Endothelial cell of umbilical vein (primary cell): ENCODE results near the gene STAP1. TPM values are rescaled to one million over a fixed set of nuclear protein-coding genes. Genes with fewer than 3 reads are reported as not detected.
"Not testable (repeated sequence)": the region's sequence is repeated elsewhere in the genome, so short reads cannot be mapped to it uniquely, and the experiment has no call there.

ENCODE experiments used
- BruUV-seq: library from RNA; stranded (reverse); fragments of 400-500 nt; replicated peaks from 2 replicates; lab custom pipeline; 2021; lab: Mats Ljungman, UMichigan
- CTCF ChIA-PET: fragments of 300-600, 350-600 bp; sonication (Branson Sonifier 250); formaldehyde crosslinking; loops from one replicate; lab custom pipeline; 2021; ENCODE audit warnings: antibody characterized with exemption, inconsistent platforms; lab: Charles Lee
- POLR2A ChIA-PET: fragments of 300-600, 350-600 bp; sonication (Branson Sonifier 250); formaldehyde crosslinking; loops from one replicate; lab custom pipeline; 2021; ENCODE audit warnings: antibody characterized with exemption, inconsistent platforms; lab: Charles Lee
- DNase-seq: peaks from one replicate; pipeline ENCODE4 v3.0.0-alpha.2; 2011; ENCODE audit warnings: low read depth, low spot score
- FAIRE-seq: peaks from 2 replicates; lab custom pipeline; 2011; peaks lifted over from hg19 to GRCh38; lab: Jason Lieb, UNC
- H2AFZ ChIP-seq: 2 replicates; pipeline ENCODE4 v1.6.0; 2012; ENCODE audit warnings: low read depth, low read length, control low read depth, inconsistent platforms
- H3K27ac ChIP-seq: 2 replicates; pipeline ENCODE4 v1.5.1; 2011; ENCODE audit warnings: low read depth, mild to moderate bottlenecking, control low read depth, low read length, moderate library complexity; ENCODE audit not compliant: insufficient read depth
- H3K27me3 ChIP-seq, 2 experiments: 2 replicates each; pipeline versions ENCODE4 v1.6.0 to v1.6.1; 2011; ENCODE audit warnings: low read length in 2 of 2, mixed read lengths in 1 of 2; ENCODE audit not compliant: control insufficient read depth in 2 of 2, insufficient read depth in 2 of 2
- H3K36me3 ChIP-seq, 2 experiments: 2 replicates in 1 of 2; 3 replicates in 1 of 2; pipeline ENCODE4 v1.5.1; 2011; ENCODE audit warnings: low read length in 2 of 2, mild to moderate bottlenecking in 1 of 2, moderate library complexity in 1 of 2; ENCODE audit not compliant: control insufficient read depth in 2 of 2, insufficient read depth in 2 of 2; ENCODE audit errors: extremely low read depth in 1 of 2
- H3K4me1 ChIP-seq: 3 replicates; pipeline ENCODE4 v1.5.1; 2011; ENCODE audit warnings: mild to moderate bottlenecking, low read length; ENCODE audit not compliant: control insufficient read depth, insufficient read depth; ENCODE audit errors: extremely low read depth
- H3K4me2 ChIP-seq: 2 replicates; pipeline ENCODE4 v1.6.1; 2011; ENCODE audit warnings: low read length, control low read depth, mixed read lengths; ENCODE audit not compliant: insufficient read depth
- H3K4me3 ChIP-seq, 3 experiments: fragments of 200-600 bp in 1 of 3; sonication (generic), shearing (Covaris generic) in 1 of 3; replicated peaks in 1 of 3; 2 replicates each; pipeline ENCODE4 v1.5.1; 2011 to 2016; ENCODE audit warnings: control low read depth in 3 of 3, low read length in 3 of 3, mild to moderate bottlenecking in 2 of 3, inconsistent platforms in 1 of 3, low read depth in 1 of 3, moderate library complexity in 1 of 3; ENCODE audit not compliant: insufficient read depth in 1 of 3
- H3K79me2 ChIP-seq: 2 replicates; pipeline ENCODE4 v1.6.0; 2012; ENCODE audit warnings: low read length, inconsistent platforms; ENCODE audit not compliant: control insufficient read depth, insufficient read depth
- H3K9ac ChIP-seq: replicated peaks from 2 replicates; pipeline ENCODE3; 2011; ENCODE audit warnings: low read length, control low read depth; ENCODE audit not compliant: insufficient read depth; ENCODE audit errors: extremely low read depth
- H3K9me1 ChIP-seq: replicated peaks from 3 replicates; pipeline ENCODE4 v1.6.0; 2011; ENCODE audit warnings: mild to moderate bottlenecking, low read length; ENCODE audit not compliant: control insufficient read depth, insufficient read depth; ENCODE audit errors: extremely low read depth
- H3K9me3 ChIP-seq: replicated peaks from 2 replicates; pipeline ENCODE4 v1.5.1; 2012; ENCODE audit warnings: low read length, inconsistent platforms; ENCODE audit not compliant: control insufficient read depth, insufficient read depth
- H4K20me1 ChIP-seq: replicated peaks from 2 replicates; pipeline ENCODE3; 2011; ENCODE audit warnings: mild to moderate bottlenecking, low read length; ENCODE audit not compliant: control insufficient read depth, insufficient read depth; ENCODE audit errors: extremely low read depth
- EZH2 ChIP-seq: IDR thresholded peaks from 2 replicates; pipeline ENCODE4 v1.6.1; 2012; ENCODE audit warnings: borderline replicate concordance, low read depth, mild to moderate bottlenecking, moderate library complexity, low read length, inconsistent platforms; ENCODE audit not compliant: severe bottlenecking
- FOS ChIP-seq: IDR thresholded peaks from 2 replicates; pipeline ENCODE4 v1.6.1; 2011; ENCODE audit warnings: mild to moderate bottlenecking, low read length, moderate library complexity, borderline replicate concordance; ENCODE audit not compliant: insufficient read depth
- GATA2 ChIP-seq: IDR thresholded peaks from 2 replicates; pipeline ENCODE4 v1.7.0; 2011; ENCODE audit warnings: low read depth, mild to moderate bottlenecking, moderate library complexity, mixed read lengths, low read length; ENCODE audit not compliant: insufficient read length, insufficient read depth
- JUN ChIP-seq: IDR thresholded peaks from 2 replicates; pipeline ENCODE4 v1.6.1; 2011; ENCODE audit warnings: borderline replicate concordance, low read depth; ENCODE audit not compliant: insufficient read length, insufficient read depth
- MYC ChIP-seq: IDR thresholded peaks from one replicate; pipeline ENCODE4 v1.6.1; 2011; ENCODE audit warnings: mild to moderate bottlenecking, low read depth, low read length
- POLR2A ChIP-seq: IDR thresholded peaks from 2 replicates; pipeline ENCODE4 v1.6.1; 2012; ENCODE audit warnings: low read depth, mild to moderate bottlenecking, control low read depth, low read length
- POLR2AphosphoS5 ChIP-seq: IDR thresholded peaks from 2 replicates; pipeline ENCODE4 v1.6.1; 2012; ENCODE audit warnings: low read depth, mild to moderate bottlenecking, control low read depth, low read length, moderate library complexity; ENCODE audit not compliant: insufficient read depth
- dilution Hi-C: fragments of 300-500 bp; cut with MboI; formaldehyde crosslinking; loops from one replicate; pipeline ENCODE4 v1.15.0; 2019; ENCODE audit warnings: low sequenced_read_pairs; ENCODE audit not compliant: extremely low pct_ligation_motif_present
- intact Hi-C: fragments of 100-400 bp; cut with micrococcal nuclease; formaldehyde crosslinking; loops from one replicate; pipeline ENCODE4 v1.10.0; 2022
- polyA plus RNA-seq, 4 experiments: library from polyadenylated mRNA; depleted of rRNA in 3 of 4; stranded (reverse) in 3 of 4; unstranded in 1 of 4; fragments of >200 nt; gene quantifications; 2 replicates each; pipeline versions ENCODE4 v1.2.1 to v1.2.3, GENCODE V29; 2011 to 2012; ENCODE audit warnings: missing spikeins in 1 of 4
- total RNA-seq: library from RNA; stranded (reverse); gene quantifications from 2 replicates; pipeline ENCODE4 v1.2.3, GENCODE V29; 2021
- TF ChIP-seq, protein P1 (sequence below), 2 donors: IDR thresholded peaks; 1 replicate in 1 of 2; 2 replicates in 1 of 2; pipeline ENCODE4 v1.5.1; 2011; ENCODE audit warnings: low read length in 2 of 2, mild to moderate bottlenecking in 2 of 2, moderate library complexity in 2 of 2, control low read depth in 1 of 2, inconsistent platforms in 1 of 2, low read depth in 1 of 2; ENCODE audit not compliant: insufficient read depth in 1 of 2; ENCODE audit errors: extremely low read depth in 1 of 2
- TF ChIP-seq, protein P2 (sequence below): IDR thresholded peaks from 2 replicates; pipeline ENCODE4 v1.6.1; 2011; ENCODE audit not compliant: insufficient read depth, insufficient read length

The STAP1 gene
- total and polyA plus RNA-seq, 2 donors (not counting 3 experiments of a cell fraction or from before 2014, with no cell fraction given), result not detected

DNA sequence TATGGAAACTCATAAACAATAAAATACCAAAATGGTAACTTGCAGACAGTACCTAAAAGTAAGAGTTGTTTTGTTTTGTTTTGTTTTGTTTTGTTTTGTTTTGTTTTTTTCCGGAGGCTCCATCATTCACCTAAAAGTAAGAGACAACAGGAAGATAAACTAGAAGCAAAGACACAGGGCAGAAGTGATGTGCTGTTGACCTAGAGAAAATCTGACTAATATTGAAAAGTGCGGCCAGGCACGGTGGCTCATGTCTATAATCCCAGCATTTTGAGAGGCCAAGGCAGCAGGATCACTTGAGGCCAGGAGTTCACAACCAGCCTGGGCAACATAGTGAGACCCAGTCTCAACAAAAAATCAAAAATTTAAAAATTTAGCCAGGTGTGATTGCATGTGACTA is 7.7 kb upstream of the STAP1 start:
- dilution Hi-C loops, result no loop called here
- TF ChIP-seq JUN (no peak), GATA2 (no peak), MYC (no peak), POLR2AphosphoS5 (no peak), EZH2 (no peak), FOS (no peak), POLR2A (no peak)
- TF ChIP-seq, protein P1, sequence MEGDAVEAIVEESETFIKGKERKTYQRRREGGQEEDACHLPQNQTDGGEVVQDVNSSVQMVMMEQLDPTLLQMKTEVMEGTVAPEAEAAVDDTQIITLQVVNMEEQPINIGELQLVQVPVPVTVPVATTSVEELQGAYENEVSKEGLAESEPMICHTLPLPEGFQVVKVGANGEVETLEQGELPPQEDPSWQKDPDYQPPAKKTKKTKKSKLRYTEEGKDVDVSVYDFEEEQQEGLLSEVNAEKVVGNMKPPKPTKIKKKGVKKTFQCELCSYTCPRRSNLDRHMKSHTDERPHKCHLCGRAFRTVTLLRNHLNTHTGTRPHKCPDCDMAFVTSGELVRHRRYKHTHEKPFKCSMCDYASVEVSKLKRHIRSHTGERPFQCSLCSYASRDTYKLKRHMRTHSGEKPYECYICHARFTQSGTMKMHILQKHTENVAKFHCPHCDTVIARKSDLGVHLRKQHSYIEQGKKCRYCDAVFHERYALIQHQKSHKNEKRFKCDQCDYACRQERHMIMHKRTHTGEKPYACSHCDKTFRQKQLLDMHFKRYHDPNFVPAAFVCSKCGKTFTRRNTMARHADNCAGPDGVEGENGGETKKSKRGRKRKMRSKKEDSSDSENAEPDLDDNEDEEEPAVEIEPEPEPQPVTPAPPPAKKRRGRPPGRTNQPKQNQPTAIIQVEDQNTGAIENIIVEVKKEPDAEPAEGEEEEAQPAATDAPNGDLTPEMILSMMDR (IDR thresholded peaks at IDR 0.05; ENCODE audit: extremely low read depth in 1 of 2, insufficient read depth in 1 of 2, low read depth in 1 of 2, low read length in 2 of 2), result no peak
- TF ChIP-seq, protein P2, sequence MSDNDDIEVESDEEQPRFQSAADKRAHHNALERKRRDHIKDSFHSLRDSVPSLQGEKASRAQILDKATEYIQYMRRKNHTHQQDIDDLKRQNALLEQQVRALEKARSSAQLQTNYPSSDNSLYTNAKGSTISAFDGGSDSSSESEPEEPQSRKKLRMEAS, result no peak
- Histone ChIP-seq H3K27me3 (no peaks in the 10 kb centered on the region), H3K4me2 (no peak overlapping the region), H4K20me1 (no peaks in the 10 kb centered on the region), H3K9me3 (no peaks in the 10 kb centered on the region), H3K9me1 (no peaks in the 10 kb centered on the region), H3K27ac (no peak overlapping the region), H3K36me3 (no peaks in the 10 kb centered on the region), H3K79me2 (no peaks in the 10 kb centered on the region), H2AFZ (no peak overlapping the region), H3K4me1 (peaks cover 2% of the 10 kb centered on the region), H3K4me3 (no peak overlapping the region), H3K9ac (no peak overlapping the region)
- intact Hi-C loops, result no loop called here
- CTCF ChIA-PET, result interaction anchor here (1.5 kb wide), 1 partner anchor 360 kb away, joined by 6 read pairs; no protein-coding TSS in a partner anchor
- FAIRE-seq, result no peak
- POLR2A ChIA-PET, result no interaction called here
- no peak for DNase-seq
- BruUV-seq, result no TSS peak

DNA sequence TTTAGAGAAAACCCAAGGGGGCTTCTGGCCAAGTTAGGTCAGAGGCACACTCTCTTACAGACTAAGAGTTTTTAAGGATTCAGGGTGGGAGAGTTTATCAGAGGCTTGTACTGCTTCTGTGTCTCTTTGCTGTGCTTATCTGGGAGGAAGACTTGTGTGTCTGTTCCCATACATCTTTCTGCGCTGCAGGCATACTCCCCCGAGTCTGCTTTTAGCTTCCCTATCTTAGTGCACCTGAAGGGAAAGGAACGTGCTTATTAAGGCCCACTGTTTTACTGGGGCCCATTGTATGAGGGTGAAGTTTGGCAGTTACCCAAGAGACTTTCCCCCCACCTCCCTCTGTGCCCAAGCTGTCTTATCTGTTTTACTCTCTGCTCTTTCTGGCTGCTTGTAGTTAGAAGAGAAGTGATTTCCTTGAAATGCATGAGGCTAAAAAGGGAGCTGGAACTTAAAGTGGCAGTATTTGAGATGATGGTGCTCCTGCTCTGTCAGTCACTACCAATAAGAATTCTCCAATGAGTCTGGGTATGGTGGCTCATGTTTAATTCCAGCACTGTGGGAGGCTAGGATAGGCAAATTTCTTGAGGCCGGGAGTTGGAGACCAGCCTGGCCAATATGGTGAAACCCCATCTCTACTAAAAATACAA is 6.3 kb upstream of the STAP1 start:
- FAIRE-seq, H2AFZ ChIP-seq, H3K9me3 ChIP-seq, DNase-seq, H3K4me2 ChIP-seq, H3K4me1 ChIP-seq, H3K27ac ChIP-seq, H4K20me1 ChIP-seq, H3K9me1 ChIP-seq, H3K27me3 ChIP-seq, dilution Hi-C loops, H3K36me3 ChIP-seq, H3K9ac ChIP-seq, intact Hi-C loops, POLR2A ChIA-PET, BruUV-seq, H3K4me3 ChIP-seq, H3K79me2 ChIP-seq: not testable (repeated sequence)
- CTCF ChIA-PET, result interaction anchor here (0.9 to 2.3 kb wide), 4 partner anchors 9 to 359 kb away, joined by 3 to 10 read pairs (median 6); no protein-coding TSS in a partner anchor
